ENCODE data around the gene CPS1. TPM values are rescaled to one million over a fixed set of nuclear protein-coding genes. Genes with fewer than 3 reads are reported as not detected.

The CPS1 gene
- total and polyA plus RNA-seq, 7 donors = 0.11 to 2.3 (median 0.55) TPM

- Histone ChIP-seq H3K27ac (no peak overlapping the region), H3K4me3 (no peak overlapping the region), H3K4me1 (no peaks in the 10 kb centered on the region), H3K36me3 (ENCODE audit: insufficient read depth in 1 of 2, low read depth in 1 of 2) (no peaks in the 10 kb centered on the region), H3K9me3 (no peaks in the 10 kb centered on the region), H3K27me3 (ENCODE audit: insufficient read depth in 3 of 3, low read length in 2 of 3) (no peaks in the 10 kb centered on the region)
- DNase-seq (no peak), ATAC-seq (no peak)
- intact Hi-C loops (cut with DNase I) = no loop called here
- WGBS, 3 donors = 69 to 74% (median 69%) methylated on average over 2 of the region's 2 CpGs
- TF ChIP-seq CTCF (IDR thresholded peaks at IDR 0.05) = no peak
These were observed 151.5 kb downstream of the CPS1 start for GRCh38 chr2:210707900-210708299.

GRCh38 chr2:210713122-210713521, 156.7 kb downstream of the CPS1 start:
- no peaks in the 10 kb centered on the region for H3K27me3 ChIP-seq (ENCODE audit: insufficient read depth in 3 of 3, low read length in 2 of 3)
- WGBS, 3 donors = 45 to 78% (median 68%) methylated on average over 2 of the region's 2 CpGs
- ATAC-seq = no peak
- no peak for DNase-seq
- H3K27ac ChIP-seq = no peak overlapping the region
- TF ChIP-seq CTCF (IDR thresholded peaks at IDR 0.05) = no peak
- intact Hi-C loops (cut with DNase I) = no loop called here
- no peaks in the 10 kb centered on the region for H3K36me3 ChIP-seq (ENCODE audit: insufficient read depth in 1 of 2, low read depth in 1 of 2)
- no peak overlapping the region for H3K4me3 ChIP-seq
- no peaks in the 10 kb centered on the region for H3K4me1 ChIP-seq
- H3K9me3 ChIP-seq = no peaks in the 10 kb centered on the region

GRCh38 chr2:210715560-210716082, 159.2 kb downstream of the CPS1 start:
- H3K36me3 ChIP-seq (ENCODE audit: insufficient read depth in 1 of 2, low read depth in 1 of 2) = no peaks in the 10 kb centered on the region
- TF ChIP-seq CTCF (IDR thresholded peaks at IDR 0.05) = no peak
- H3K4me1 ChIP-seq = no peaks in the 10 kb centered on the region
- DNase-seq = no peak
- H3K27me3 ChIP-seq (ENCODE audit: insufficient read depth in 3 of 3, low read length in 2 of 3) = no peaks in the 10 kb centered on the region
- WGBS, 3 donors = 62 to 74% (median 63%) methylated on average over 5 of the region's 5 CpGs
- H3K4me3 ChIP-seq = no peak overlapping the region
- no peak overlapping the region for H3K27ac ChIP-seq
- ATAC-seq = no peak
- no peaks in the 10 kb centered on the region for H3K9me3 ChIP-seq
- intact Hi-C loops (cut with DNase I) = no loop called here

- ATAC-seq (no peak), DNase-seq (no peak)
- intact Hi-C loops (cut with DNase I) = no loop called here
- Histone ChIP-seq H3K36me3 (ENCODE audit: insufficient read depth in 1 of 2, low read depth in 1 of 2) (no peaks in the 10 kb centered on the region), H3K27me3 (ENCODE audit: insufficient read depth in 3 of 3, low read length in 2 of 3) (no peaks in the 10 kb centered on the region), H3K27ac (no peak overlapping the region), H3K4me1 (no peaks in the 10 kb centered on the region), H3K9me3 (no peaks in the 10 kb centered on the region), H3K4me3 (no peak overlapping the region)
- WGBS, 3 donors = 33 to 56% (median 41%) methylated on average over 3 of the region's 3 CpGs
- no peak for TF ChIP-seq CTCF (IDR thresholded peaks at IDR 0.05)
These were observed 162.1 kb downstream of the CPS1 start for GRCh38 chr2:210718503-210718902.

GRCh38 chr2:210722092-210722491, 165.7 kb downstream of the CPS1 start:
- H3K27me3 ChIP-seq (ENCODE audit: insufficient read depth in 3 of 3, low read length in 2 of 3) = no peaks in the 10 kb centered on the region
- no peaks in the 10 kb centered on the region for H3K9me3 ChIP-seq
- no peaks in the 10 kb centered on the region for H3K36me3 ChIP-seq (ENCODE audit: insufficient read depth in 1 of 2, low read depth in 1 of 2)
- DNase-seq (no peak), ATAC-seq (no peak)
- H3K4me1 ChIP-seq = no peaks in the 10 kb centered on the region
- intact Hi-C loops (cut with DNase I) = no loop called here
- H3K27ac ChIP-seq = no peak overlapping the region
- 80 to 98% (median 92%) methylated on average over 3 of the region's 3 CpGs for WGBS, 3 donors
- no peak overlapping the region for H3K4me3 ChIP-seq
- no peak for TF ChIP-seq CTCF (IDR thresholded peaks at IDR 0.05)
